NCI-H1694 treated with DMSO at 0.1 percent for 48 hours (cell line): ENCODE data around the gene FAM20C.
"Not testable (repeated sequence)": the region's sequence is repeated elsewhere in the genome, so short reads cannot be mapped to it uniquely, and the experiment has no call there.

ENCODE experiments used
- DNase-seq: peaks from one replicate; lab custom pipeline; 2025; lab: John Stamatoyannopoulos, UW

The FAM20C gene

DNA sequence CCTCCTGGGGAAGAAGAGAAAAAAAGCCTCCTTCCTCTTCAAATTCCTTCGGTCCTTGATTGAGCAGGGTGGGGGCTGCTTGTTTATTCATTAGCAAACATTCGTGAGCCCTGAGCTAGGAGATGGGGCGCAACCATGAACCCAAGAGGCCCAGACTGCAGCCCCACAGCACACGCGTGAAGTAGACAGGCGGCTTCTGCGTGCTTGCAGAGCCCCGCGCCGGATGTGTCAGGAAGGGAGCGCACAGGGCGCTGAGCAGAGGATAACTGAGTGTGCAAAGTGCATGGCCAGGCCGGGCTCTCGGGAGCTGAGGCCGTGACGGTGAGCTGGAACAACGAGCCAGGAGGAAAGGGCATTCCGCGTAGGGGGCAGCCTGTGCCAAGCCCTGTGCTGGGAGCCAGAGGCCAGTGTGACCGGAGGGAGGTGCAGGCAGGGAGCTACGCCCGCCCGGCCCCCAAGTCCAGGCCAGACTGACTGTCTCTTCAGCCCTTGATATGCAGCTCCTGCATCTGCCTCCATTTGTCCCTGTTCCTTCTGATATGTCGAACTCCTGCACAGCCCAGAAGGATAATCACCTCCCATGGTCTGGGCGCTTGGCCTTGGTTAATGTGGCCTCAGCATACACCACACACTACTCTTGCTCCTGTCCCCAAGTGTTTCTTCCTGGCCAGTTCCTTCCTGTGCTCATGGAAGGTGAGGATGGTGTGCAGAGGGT is 102.2 kb downstream of the FAM20C start:
- DNase-seq = no peak

GRCh38 chr7:295155-296154 is 103.1 kb downstream of the FAM20C start:
- DNase-seq = no peak

GRCh38 chr7:296373-296945 is 104.1 kb downstream of the FAM20C start:
- DNase-seq = no peak

- not testable (repeated sequence) for DNase-seq
These were observed 104.8 kb downstream of the FAM20C start for GRCh38 chr7:297141-297540.

- no peak for DNase-seq
These were observed 105.4 kb downstream of the FAM20C start for GRCh38 chr7:297611-298374.

DNA sequence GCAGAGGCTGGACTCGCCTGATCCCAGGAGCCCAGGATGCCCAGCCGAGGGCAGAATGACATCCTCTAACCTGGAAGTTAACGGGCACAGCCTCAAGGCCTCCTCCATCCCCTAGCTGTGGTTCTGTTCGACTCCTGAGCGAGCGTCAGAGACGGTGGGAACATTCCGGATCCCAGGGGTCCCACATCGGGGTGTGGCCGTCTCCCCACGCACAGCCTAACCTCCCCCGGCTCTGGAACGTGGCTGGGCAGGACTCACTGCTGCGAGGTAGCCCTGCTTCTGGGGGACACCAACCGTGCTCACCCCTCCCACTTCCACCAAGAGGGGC is 106.0 kb downstream of the FAM20C start:
- no peak for DNase-seq

DNA sequence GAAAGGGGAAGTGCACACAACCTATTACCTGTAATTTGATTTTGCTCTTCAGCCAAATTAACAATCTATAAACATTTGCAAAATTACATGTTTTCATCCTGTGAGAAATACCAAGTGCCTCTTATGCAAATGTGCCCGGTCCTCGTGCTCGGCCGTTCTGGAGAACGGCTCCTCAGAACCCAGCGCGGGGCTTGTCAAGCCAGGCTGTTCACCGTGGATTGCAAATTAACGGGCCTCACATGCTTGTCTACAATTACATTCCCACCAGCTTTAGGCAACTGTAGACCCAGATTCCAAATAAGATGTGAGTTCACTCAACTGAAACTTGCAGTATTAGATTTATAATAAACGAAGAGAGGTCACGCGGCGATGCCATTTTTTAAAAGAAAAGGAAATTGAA is 106.4 kb downstream of the FAM20C start:
- DNase-seq = no peak

GRCh38 chr7:299169-299568 is 106.8 kb downstream of the FAM20C start:
- DNase-seq = no peak

- DNase-seq = no peak
These were observed 107.3 kb downstream of the FAM20C start for GRCh38 chr7:299628-300027.

DNA sequence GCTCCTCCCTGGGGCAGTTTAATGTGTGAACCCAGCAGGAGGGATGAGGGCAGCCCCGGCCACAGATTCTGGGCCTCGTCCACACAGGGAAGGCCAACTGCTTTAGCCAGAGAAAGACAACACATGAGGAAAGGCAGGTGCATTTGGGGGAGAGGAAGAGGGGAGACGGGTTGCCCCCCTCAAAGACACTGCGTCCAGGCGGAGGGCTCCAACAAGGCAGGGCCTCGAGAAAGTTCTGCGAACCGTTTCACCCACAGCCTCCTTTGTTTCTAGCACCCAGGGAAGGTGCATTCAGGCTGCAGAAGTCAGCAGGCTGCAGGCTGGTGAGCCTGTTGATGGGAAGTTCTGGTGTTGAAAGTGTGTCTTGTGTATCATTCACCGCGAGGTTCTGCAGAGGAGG is 107.7 kb downstream of the FAM20C start:
- DNase-seq = no peak

GRCh38 chr7:300546-301290 is 108.3 kb downstream of the FAM20C start:
- DNase-seq = no peak

- no peak for DNase-seq
These were observed 109.1 kb downstream of the FAM20C start for GRCh38 chr7:301291-302053.

DNA sequence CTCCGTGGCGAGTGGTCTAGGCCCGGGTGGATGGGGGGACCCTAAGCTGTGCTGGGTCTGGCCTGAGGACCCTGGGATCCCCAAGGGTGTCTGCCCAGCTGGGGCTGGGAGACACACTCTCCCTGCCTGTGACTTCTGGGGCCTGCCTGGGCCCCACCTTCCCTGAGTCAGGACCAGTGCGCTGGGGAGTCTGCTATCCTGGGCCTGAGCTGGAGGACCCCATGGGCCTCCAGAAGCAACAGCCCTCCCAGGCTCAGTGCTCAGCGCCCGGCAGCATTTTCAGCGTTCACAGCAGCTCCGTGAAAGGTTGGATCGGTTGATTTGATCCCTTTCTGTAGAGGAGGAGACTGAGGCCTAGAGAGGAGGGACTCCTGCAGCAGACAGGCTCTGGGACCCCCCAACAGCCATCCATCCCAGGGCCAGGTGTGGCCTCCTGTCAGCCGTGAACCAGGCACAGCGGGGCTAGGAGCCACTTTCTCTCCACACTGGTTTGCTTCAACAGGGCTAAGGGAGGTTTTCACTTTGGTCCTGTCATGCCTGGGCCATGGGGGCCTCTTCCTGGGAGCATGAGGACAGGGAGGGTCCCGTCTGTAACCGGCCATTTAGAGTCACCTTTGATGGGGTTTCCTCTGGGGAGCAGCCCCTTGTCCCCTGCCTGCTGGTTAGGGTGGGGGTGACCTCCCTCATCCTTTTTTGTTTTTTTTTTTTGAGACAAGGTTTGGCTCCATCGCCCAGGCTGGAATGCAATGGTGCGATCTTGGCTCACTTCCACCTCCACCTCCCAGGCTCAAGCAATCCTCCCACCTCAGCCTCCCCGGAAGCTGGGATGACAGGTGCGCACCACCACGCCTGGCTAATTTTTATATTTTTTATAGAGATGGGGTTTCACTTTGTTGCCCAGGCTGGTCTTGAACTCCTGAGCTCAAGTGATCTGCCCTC is 110.0 kb downstream of the FAM20C start:
- no peak for DNase-seq

DNA sequence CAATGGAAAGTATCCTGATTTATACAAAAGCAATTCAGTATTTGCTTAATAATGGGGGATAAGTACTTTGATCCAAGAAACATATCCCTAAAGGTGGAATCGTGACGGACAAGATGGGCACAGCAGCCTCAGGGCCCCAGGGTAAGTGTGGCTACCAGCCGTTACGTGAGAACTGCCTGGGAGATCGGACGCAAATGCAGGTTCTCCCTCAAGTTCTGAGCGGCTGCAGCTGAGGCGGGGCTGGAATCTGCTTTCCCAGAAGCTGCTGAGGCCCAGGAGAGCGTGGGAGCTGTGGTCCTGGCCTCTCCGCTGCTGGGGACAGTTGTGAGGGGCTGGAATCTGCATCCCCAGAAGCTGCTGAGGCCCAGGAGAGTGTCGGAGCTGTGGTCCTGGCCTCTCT is 111.1 kb downstream of the FAM20C start:
- no peak for DNase-seq

DNA sequence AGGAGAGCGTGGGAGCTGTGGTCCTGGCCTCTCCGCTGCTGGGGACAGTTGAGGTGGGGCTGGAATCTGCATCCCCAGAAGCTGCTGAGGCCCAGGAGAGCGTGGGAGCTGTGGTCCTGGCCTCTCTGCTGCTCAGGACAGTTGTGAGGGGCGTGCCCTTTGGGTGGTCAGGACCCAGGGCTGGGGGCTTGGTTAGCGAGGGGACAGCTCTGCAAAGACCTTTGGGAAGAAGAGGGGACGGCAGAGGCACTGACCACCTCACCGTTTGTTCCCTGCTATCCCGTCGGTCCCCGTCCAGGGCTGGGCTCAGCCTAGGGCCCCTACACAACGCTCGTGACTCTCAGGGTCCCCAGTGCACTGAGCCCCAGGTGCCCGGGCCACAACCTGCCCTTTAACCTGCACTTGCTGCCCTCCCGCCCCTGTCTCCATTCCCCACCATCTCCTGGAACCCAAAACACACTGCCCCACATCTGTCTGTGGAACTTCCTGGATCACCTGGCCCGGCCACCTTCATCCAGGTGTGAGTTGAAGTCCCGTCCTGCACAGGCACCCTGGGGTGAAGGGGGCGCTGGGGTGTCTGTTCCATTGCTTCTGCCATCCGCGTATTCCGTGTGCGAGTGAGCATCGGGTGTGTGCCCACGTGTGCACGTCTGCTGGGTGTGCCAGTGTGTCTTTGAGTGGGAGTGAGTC is 111.7 kb downstream of the FAM20C start:
- DNase-seq = no peak

GRCh38 chr7:304574-305409 is 112.4 kb downstream of the FAM20C start:
- DNase-seq = no peak

GRCh38 chr7:305410-306151 is 113.2 kb downstream of the FAM20C start:
- DNase-seq = no peak
